HG03108 (cell line): ENCODE results near the gene PTH2R.

Experiments
- ATAC-seq: cut with Tn5 transposase; IDR thresholded peaks from one replicate; pipeline ENCODE4 v1.9.1; 2021; ENCODE audit warnings: moderate library complexity; ENCODE audit not compliant: unreplicated experiment

Gene PTH2R

DNA sequence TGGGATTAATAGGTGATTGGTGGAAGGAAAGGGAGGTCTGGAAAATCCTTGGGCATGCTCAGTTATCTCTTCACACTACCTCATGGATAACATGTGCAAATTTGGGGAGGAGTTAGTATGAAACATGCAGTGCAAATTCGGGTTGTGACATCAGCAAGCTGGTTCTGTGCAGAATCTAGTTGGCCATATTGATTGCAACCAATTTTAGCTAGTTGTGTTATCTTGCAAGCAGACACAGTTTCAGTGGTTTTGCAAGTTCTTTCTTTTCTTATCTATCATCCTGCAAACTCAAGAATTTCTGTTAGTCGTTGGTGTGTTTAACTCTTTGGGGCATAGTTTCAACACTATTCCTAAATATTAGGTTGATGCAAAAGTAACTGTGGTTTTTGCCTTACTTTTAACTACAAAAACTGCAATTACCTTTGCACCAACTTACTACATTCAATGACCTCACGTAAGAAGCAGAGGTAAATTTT is 135.4 kb downstream of the PTH2R start:
- ATAC-seq = no peak

GRCh38 chr2:208542465-208543041 is 136.0 kb downstream of the PTH2R start:
- no peak for ATAC-seq
